Omental fat pad (tissue), 4 donors: ENCODE measurements around the gene PTP4A2. TPM values are rescaled to one million over a fixed set of nuclear protein-coding genes. Genes with fewer than 3 reads are reported as not detected.
A peak's percentile ranks its signal among the peaks of the same experiment; 100 is the strongest.

ENCODE experiments used
- ATAC-seq: fragments of 150-250 bp; one replicate; pipeline ENCODE4 v1.9.1; 2016; ENCODE audit warnings: mild to moderate bottlenecking, moderate library complexity; ENCODE audit not compliant: low FRiP score
- DNase-seq: peaks from one replicate; pipeline ENCODE4 v3.0.0-alpha.2; 2019; ENCODE audit warnings: low spot score
- CTCF ChIP-seq, 3 donors: fragments of 450-650 bp; IDR thresholded peaks; one replicate each; pipeline ENCODE4 v1.5.1; 2016 to 2017; ENCODE audit warnings: antibody characterized with exemption in 3 of 3, mild to moderate bottlenecking in 3 of 3, moderate library complexity in 2 of 3
- total RNA-seq, 4 donors: library from RNA; depleted of rRNA; stranded (reverse); fragments of >200 nt; gene quantifications; one replicate each; pipeline ENCODE4 v1.1.0, GENCODE V29; 2016

Gene PTP4A2
- total RNA-seq, 4 donors from 2014 or later = 216 to 385 (median 283) TPM

- no peak for TF ChIP-seq CTCF (IDR thresholded peaks at IDR 0.05)
- no peak for DNase-seq
- ATAC-seq = no peak
These were observed 42.8 kb upstream of the PTP4A2 start for GRCh38 chr1:31980835-31981455.

- TF ChIP-seq CTCF (IDR thresholded peaks at IDR 0.05) = no peak
- ATAC-seq (no peak), DNase-seq (no peak)
These were observed 40.8 kb upstream of the PTP4A2 start for GRCh38 chr1:31978843-31979400.

- peak; percentile 39 for ATAC-seq
- TF ChIP-seq CTCF (IDR thresholded peaks at IDR 0.05) = no peak
These were observed 39.4 kb upstream of the PTP4A2 start for GRCh38 chr1:31977385-31978131.

GRCh38 chr1:31976401-31976800, 38.2 kb upstream of the PTP4A2 start:
- ATAC-seq (no peak), DNase-seq (no peak)
- TF ChIP-seq CTCF (IDR thresholded peaks at IDR 0.05) = no peak

More at GRCh38 chr1:31977385-31978131, 39.4 kb upstream of the PTP4A2 start:
- no peak for DNase-seq

- ATAC-seq (no peak), DNase-seq (no peak)
- TF ChIP-seq CTCF (IDR thresholded peaks at IDR 0.05) = no peak
These were observed 32.7 kb upstream of the PTP4A2 start for GRCh38 chr1:31970873-31971272.

GRCh38 chr1:31961536-31961935, 23.4 kb upstream of the PTP4A2 start:
- ATAC-seq (no peak), DNase-seq (no peak)
- no peak for TF ChIP-seq CTCF (IDR thresholded peaks at IDR 0.05)
